H1 (cell line): ENCODE data around the gene CRYBG1. TPM values are rescaled to one million over a fixed set of nuclear protein-coding genes. Genes with fewer than 3 reads are reported as not detected.
A peak's percentile ranks its signal among the peaks of the same experiment; 100 is the strongest.

Experiments used
- CTCF ChIA-PET: fragments of 300-600 bp; sonication (Branson Sonifier 250); formaldehyde crosslinking; loops from one replicate; lab custom pipeline; 2021; ENCODE audit not compliant: partially characterized antibody; lab: Charles Lee
- POLR2A ChIA-PET: fragments of 300-600 bp; sonication (Branson Sonifier 250); formaldehyde crosslinking; loops from one replicate; lab custom pipeline; 2021; ENCODE audit warnings: inconsistent platforms; ENCODE audit not compliant: partially characterized antibody; lab: Charles Lee
- DNase-seq, 2 experiments: peaks; one replicate each; pipeline versions ENCODE4 v3.0.0 to v3.0.0-alpha.2; 2010 to 2022; ENCODE audit warnings: low spot score in 2 of 2, low read depth in 1 of 2, mixed read lengths in 1 of 2
- FAIRE-seq: peaks from 2 replicates; lab custom pipeline; 2011; peaks lifted over from hg19 to GRCh38; lab: Jason Lieb, UNC
- H2AFZ ChIP-seq: 2 replicates; pipeline ENCODE4 v1.8.1; 2012; ENCODE audit warnings: low read length, inconsistent platforms
- H2AK5ac ChIP-seq: 2 replicates; pipeline ENCODE4 v1.6.1; 2013; ENCODE audit warnings: low read depth, low read length
- H2BK120ac ChIP-seq: replicated peaks from 2 replicates; pipeline ENCODE3; 2013; ENCODE audit warnings: low read depth, low read length, inconsistent platforms
- H2BK12ac ChIP-seq: 2 replicates; pipeline ENCODE4 v1.6.1; 2013; ENCODE audit warnings: low read depth, low read length
- H2BK15ac ChIP-seq: 2 replicates; pipeline ENCODE4 v1.6.1; 2013; ENCODE audit warnings: low read length
- H2BK20ac ChIP-seq: 2 replicates; pipeline ENCODE4 v1.6.1; 2013; ENCODE audit warnings: low read length
- H2BK5ac ChIP-seq: 2 replicates; pipeline ENCODE4 v1.6.1; 2013; ENCODE audit warnings: low read depth, low read length
- H3K14ac ChIP-seq: 2 replicates; pipeline ENCODE4 v1.6.1; 2013; ENCODE audit warnings: inconsistent platforms; ENCODE audit not compliant: insufficient read length
- H3K18ac ChIP-seq: 2 replicates; pipeline ENCODE4 v1.6.1; 2013; ENCODE audit warnings: low read length; ENCODE audit errors: extremely low read depth
- H3K23ac ChIP-seq: 2 replicates; pipeline ENCODE4 v1.6.1; 2013; ENCODE audit warnings: inconsistent platforms; ENCODE audit not compliant: insufficient read length
- H3K23me2 ChIP-seq: 2 replicates; pipeline ENCODE4 v1.6.1; 2013; ENCODE audit warnings: low read depth, low read length
- H3K27ac ChIP-seq: 2 replicates; pipeline ENCODE4 v1.6.1; 2011; ENCODE audit warnings: low read depth, low read length, inconsistent platforms
- H3K27me3 ChIP-seq, 4 experiments: replicated peaks in 1 of 4; 1 replicate in 1 of 4; 2 replicates in 3 of 4; pipeline versions ENCODE4 v1.6.1 to v1.8.1; 2011 to 2013; ENCODE audit warnings: low read length in 3 of 4, mild to moderate bottlenecking in 3 of 4, inconsistent platforms in 2 of 4, mixed read lengths in 2 of 4, moderate library complexity in 1 of 4; ENCODE audit not compliant: control insufficient read depth in 3 of 4, insufficient read depth in 3 of 4; ENCODE audit errors: extremely low read depth in 1 of 4
- H3K36me3 ChIP-seq, 4 experiments: 2 replicates each; pipeline versions ENCODE4 v1.6.1 to v1.8.1; 2011 to 2013; ENCODE audit warnings: mild to moderate bottlenecking in 4 of 4, low read length in 3 of 4, moderate library complexity in 2 of 4, control low read depth in 1 of 4, inconsistent platforms in 1 of 4; ENCODE audit not compliant: insufficient read depth in 4 of 4, control insufficient read depth in 2 of 4
- H3K4ac ChIP-seq: replicated peaks from 2 replicates; pipeline ENCODE3; 2013; ENCODE audit warnings: low read length, low read depth, mixed read lengths, inconsistent platforms; ENCODE audit not compliant: insufficient read length
- H3K4me1 ChIP-seq, 4 experiments: replicated peaks in 1 of 4; 1 replicate in 1 of 4; 2 replicates in 3 of 4; pipeline versions ENCODE4 v1.6.1 to v1.8.1; 2011 to 2013; ENCODE audit warnings: low read length in 3 of 4, inconsistent platforms in 2 of 4, mixed read lengths in 1 of 4; ENCODE audit not compliant: insufficient read depth in 4 of 4, control insufficient read depth in 3 of 4
- H3K4me2 ChIP-seq, 2 experiments: 2 replicates each; pipeline versions ENCODE4 v1.6.1 to v1.8.1; 2011 to 2013; ENCODE audit warnings: low read depth in 2 of 2, low read length in 2 of 2, control low read depth in 1 of 2, inconsistent platforms in 1 of 2, mild to moderate bottlenecking in 1 of 2; ENCODE audit not compliant: insufficient read depth in 1 of 2
- H3K4me3 ChIP-seq, 4 experiments: fragments of 200-600, 300-600 bp in 1 of 4; sonication (generic), shearing (Covaris generic), sonication (Bioruptor Twin) in 1 of 4; 2 replicates each; pipeline versions ENCODE4 v1.5.1 to v1.8.1; 2011 to 2016; ENCODE audit warnings: low read length in 4 of 4, low read depth in 3 of 4, control low read depth in 2 of 4, inconsistent platforms in 2 of 4, mild to moderate bottlenecking in 2 of 4, mixed read lengths in 1 of 4, moderate library complexity in 1 of 4; ENCODE audit not compliant: insufficient read depth in 2 of 4; ENCODE audit errors: extremely low read depth in 1 of 4
- H3K56ac ChIP-seq: replicated peaks from 2 replicates; pipeline ENCODE3; 2013; ENCODE audit warnings: low read depth, mild to moderate bottlenecking, mixed read lengths, low read length, inconsistent platforms; ENCODE audit not compliant: insufficient read length
- H3K79me1 ChIP-seq: 2 replicates; pipeline ENCODE4 v1.6.1; 2013; ENCODE audit warnings: low read depth, low read length, control low read depth
- H3K79me2 ChIP-seq, 2 experiments: 2 replicates each; pipeline versions ENCODE4 v1.6.1 to v1.8.1; 2012 to 2013; ENCODE audit warnings: low read length in 2 of 2, mild to moderate bottlenecking in 2 of 2, inconsistent platforms in 1 of 2; ENCODE audit not compliant: insufficient read depth in 2 of 2, control insufficient read depth in 1 of 2
- H3K9ac ChIP-seq, 4 experiments: replicated peaks in 1 of 4; 1 replicate in 1 of 4; 2 replicates in 3 of 4; pipeline versions ENCODE4 v1.6.1 to v1.8.1; 2011 to 2013; ENCODE audit warnings: low read depth in 3 of 4, low read length in 3 of 4, control low read depth in 2 of 4, mild to moderate bottlenecking in 2 of 4, moderate library complexity in 2 of 4, inconsistent platforms in 1 of 4; ENCODE audit errors: extremely low read depth in 1 of 4
- H3K9me3 ChIP-seq, 2 experiments: 2 replicates each; pipeline versions ENCODE4 v1.6.1 to v1.8.1; 2012 to 2013; ENCODE audit warnings: mild to moderate bottlenecking in 2 of 2, moderate library complexity in 2 of 2, control low read depth in 1 of 2, inconsistent platforms in 1 of 2, low read depth in 1 of 2, low read length in 1 of 2, mixed read lengths in 1 of 2; ENCODE audit not compliant: insufficient read depth in 2 of 2
- H4K20me1 ChIP-seq, 2 experiments: replicated peaks in 1 of 2; 2 replicates each; pipeline versions ENCODE3 to v1.8.1; 2011 to 2013; ENCODE audit warnings: inconsistent platforms in 2 of 2, low read length in 2 of 2, mild to moderate bottlenecking in 1 of 2; ENCODE audit not compliant: insufficient read depth in 2 of 2, control insufficient read depth in 1 of 2
- H4K5ac ChIP-seq: 2 replicates; pipeline ENCODE4 v1.6.1; 2013; ENCODE audit warnings: low read length, low read depth, mixed read lengths, inconsistent platforms; ENCODE audit not compliant: insufficient read length
- H4K8ac ChIP-seq: 2 replicates; pipeline ENCODE4 v1.8.0; 2013; ENCODE audit warnings: mild to moderate bottlenecking, moderate library complexity, low read length, inconsistent platforms; ENCODE audit not compliant: insufficient read depth; ENCODE audit errors: extremely low read depth
- H4K91ac ChIP-seq: replicated peaks from 2 replicates; pipeline ENCODE3; 2013; ENCODE audit warnings: low read length, mixed read lengths, inconsistent platforms; ENCODE audit not compliant: insufficient read length
- CHD2 ChIP-seq: IDR thresholded peaks from 2 replicates; pipeline ENCODE4 v1.6.1; 2012; ENCODE audit warnings: low read length, improper control_type of control experiment
- KDM4A ChIP-seq: IDR thresholded peaks from one replicate; pipeline ENCODE4 v1.7.1; 2012; ENCODE audit warnings: low read depth, mild to moderate bottlenecking, moderate library complexity, low read length, inconsistent platforms; ENCODE audit not compliant: severe bottlenecking
- POLR2AphosphoS5 ChIP-seq: IDR thresholded peaks from 2 replicates; pipeline ENCODE4 v1.6.1; 2011; ENCODE audit warnings: low read depth, low read length
- RAD21 ChIP-seq, 2 experiments: IDR thresholded peaks in 1 of 2; conservative IDR thresholded peaks in 1 of 2; 2 replicates each; pipeline ENCODE4 v1.6.1; 2011; ENCODE audit warnings: low read depth in 2 of 2, low read length in 2 of 2, improper control_type of control experiment in 1 of 2, inconsistent platforms in 1 of 2, mild to moderate bottlenecking in 1 of 2, moderate library complexity in 1 of 2
- RNF2 ChIP-seq: fragments of 200-900, 300-1000 bp; sonication (generic); IDR thresholded peaks from 2 replicates; pipeline ENCODE4 v1.7.1; 2016; ENCODE audit warnings: borderline replicate concordance, low read depth, mild to moderate bottlenecking, antibody characterized with exemption, low read length; ENCODE audit not compliant: poor library complexity, severe bottlenecking; ENCODE audit errors: missing control alignments
- TCF12 ChIP-seq: IDR thresholded peaks from 2 replicates; pipeline ENCODE4 v1.6.1; 2011; ENCODE audit warnings: low read depth, mild to moderate bottlenecking, low read length
- WGBS, 2 experiments: shearing (Covaris generic) in 1 of 2; methylation state at CpG; one replicate each; pipeline versions ENCODE4 v1.1.6 to v1.1.7; 2013 to 2015; ENCODE audit warnings: low lambda C conversion rate in 2 of 2, mixed read lengths in 2 of 2, inconsistent platforms in 1 of 2, low coverage in 1 of 2, missing lambda C conversion rate in 1 of 2; ENCODE audit not compliant: insufficient replicate concordance in 2 of 2, insufficient coverage in 1 of 2, insufficient read length in 1 of 2; ENCODE audit errors: extremely low coverage in 1 of 2, missing lambda C conversion rate in 1 of 2; 5-methylcytosine and 5-hydroxymethylcytosine counted together
- polyA plus RNA-seq, 7 experiments: library from polyadenylated mRNA; depleted of rRNA in 3 of 7; stranded (reverse) in 5 of 7; unstranded in 2 of 7; fragments of >200 nt in 5 of 7; fragments of 200-250 nt in 2 of 7; gene quantifications; 1 replicate in 5 of 7; 2 replicates in 1 of 7; 4 replicates in 1 of 7; pipeline versions ENCODE4 v1.2.1 to v1.2.3, GENCODE V29; 2011 to 2013; ENCODE audit warnings: missing spikeins in 2 of 7, mixed read lengths in 2 of 7
- total RNA-seq: library from RNA; stranded (reverse); fragmentation: NEBNext Ultra II Directional; extraction: Animal tissue kit (Norgen Biotek cat#: 25700); gene quantifications from 2 replicates; pipeline ENCODE4 v1.2.1, GENCODE V29; 2021

Gene CRYBG1
- total and polyA plus RNA-seq, 2 of the 8 experiments (the other 6 are each of a cell fraction or from before 2014, with no cell fraction given), result 2.2 to 11.6 TPM

DNA sequence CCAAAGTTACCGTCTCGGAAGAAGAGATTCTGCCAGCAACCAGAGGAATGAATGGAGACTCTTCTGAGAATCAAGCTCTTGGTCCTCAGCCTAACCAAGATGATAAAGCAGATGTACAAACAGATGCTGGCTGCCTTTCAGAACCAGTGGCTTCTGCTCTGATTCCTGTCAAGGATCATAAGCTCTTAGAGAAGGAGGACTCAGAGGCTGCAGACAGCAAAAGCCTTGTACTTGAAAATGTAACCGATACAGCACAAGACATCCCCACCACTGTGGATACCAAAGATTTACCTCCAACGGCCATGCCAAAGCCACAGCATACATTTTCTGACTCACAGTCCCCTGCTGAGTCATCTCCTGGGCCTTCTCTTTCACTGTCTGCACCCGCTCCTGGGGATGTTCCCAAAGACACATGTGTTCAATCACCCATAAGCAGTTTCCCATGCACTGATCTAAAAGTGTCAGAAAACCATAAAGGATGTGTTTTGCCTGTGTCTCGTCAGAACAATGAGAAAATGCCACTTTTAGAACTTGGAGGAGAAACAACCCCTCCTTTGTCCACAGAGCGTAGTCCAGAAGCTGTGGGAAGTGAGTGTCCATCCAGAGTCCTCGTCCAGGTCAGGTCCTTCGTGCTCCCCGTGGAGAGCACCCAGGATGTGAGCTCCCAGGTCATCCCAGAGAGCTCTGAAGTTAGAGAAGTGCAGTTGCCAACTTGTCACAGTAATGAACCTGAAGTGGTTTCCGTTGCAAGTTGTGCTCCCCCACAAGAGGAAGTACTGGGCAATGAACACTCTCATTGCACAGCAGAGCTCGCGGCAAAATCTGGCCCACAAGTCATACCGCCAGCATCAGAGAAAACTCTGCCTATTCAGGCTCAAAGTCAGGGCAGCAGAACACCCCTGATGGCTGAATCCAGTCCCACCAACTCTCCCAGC lies 159.2 kb downstream of the CRYBG1 start:
- Histone ChIP-seq H3K79me1 (no peaks in the 10 kb centered on the region), H3K4me3 (no peak overlapping the region), H3K36me3 (no peaks in the 10 kb centered on the region), H3K14ac (no peak overlapping the region), H3K27ac (no peak overlapping the region), H3K23me2 (no peaks in the 10 kb centered on the region), H3K4me2 (no peak overlapping the region), H2BK5ac (no peak overlapping the region), H3K27me3 (no peaks in the 10 kb centered on the region; a peak in 1 of 7 replicates), H2BK15ac (no peak overlapping the region), H3K56ac (no peak overlapping the region), H4K8ac (no peak overlapping the region), H3K9ac (no peak overlapping the region), H3K9me3 (no peaks in the 10 kb centered on the region), H2AFZ (no peak overlapping the region), H4K20me1 (no peaks in the 10 kb centered on the region), H4K91ac (peak overlapping the region; percentile 39), H3K4ac (no peak overlapping the region), H4K5ac (no peak overlapping the region), H3K23ac (no peak overlapping the region), H2AK5ac (no peak overlapping the region), H3K18ac (no peak overlapping the region), H2BK20ac (no peak overlapping the region), H2BK12ac (no peak overlapping the region), H2BK120ac (no peak overlapping the region), H3K79me2 (no peaks in the 10 kb centered on the region), H3K4me1 (no peaks in the 10 kb centered on the region)
- 90% methylated on average over 14 of the region's 14 CpGs; no CpG with 5 or more reads in 1 of the 2 experiments for WGBS, 2 experiments
- DNase-seq, result no peak
- FAIRE-seq, result no peak
- CTCF ChIA-PET, result interaction anchor here (1.1 kb wide), 1 partner anchor 47 kb away, joined by 3 read pairs; no protein-coding TSS in a partner anchor
- POLR2A ChIA-PET, result no interaction called here
- TF ChIP-seq POLR2AphosphoS5 (no peak), RNF2 (no peak), KDM4A (no peak), CHD2 (no peak), TCF12 (no peak), RAD21 (IDR thresholded peaks at IDR 0.05 in 1 of 2, conservative IDR thresholded peaks at IDR 0.05 in 1 of 2; ENCODE audit: low read depth in 2 of 2, low read length in 2 of 2) (no peak)
